ENCODE data around the gene SLC38A1. TPM values are rescaled to one million over a fixed set of nuclear protein-coding genes. Genes with fewer than 3 reads are reported as not detected.

SLC38A1 gene
- polyA plus RNA-seq, 6 donors from 2014 or later = 282 to 432 (median 343) TPM

DNA sequence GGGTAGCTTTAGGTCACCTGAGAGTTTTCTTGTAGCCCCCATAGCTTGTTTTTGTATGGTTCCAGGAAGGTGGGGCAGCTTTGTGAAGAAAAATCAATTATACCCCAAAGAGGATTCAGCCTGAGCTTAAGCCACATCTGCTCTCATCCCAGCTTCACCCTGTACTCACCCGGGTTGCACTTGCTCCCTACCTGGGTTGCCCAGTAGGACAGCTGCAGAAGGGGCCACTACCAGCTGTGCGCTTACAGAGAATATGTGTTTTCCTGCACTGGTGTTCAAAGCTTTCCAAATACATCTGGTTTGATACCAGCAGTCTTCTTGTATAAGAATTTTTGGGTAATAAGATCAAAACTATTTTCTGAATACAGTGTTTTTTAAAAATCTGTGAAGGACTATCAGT, 3.0 kb upstream of the SLC38A1 start:
- no peak for DNase-seq
- H3K27me3 Mint-ChIP-seq = no peaks in the 10 kb centered on the region
- H3K4me3 Mint-ChIP-seq = peak overlapping the region in 1 of 8 donors; percentile 42
- peaks cover 12 to 24% (median 14%) of the 10 kb centered on the region in 3 donors for H3K4me1 Mint-ChIP-seq
- peak overlapping the region in 3 of 6 donors; percentile 11 to 54 (median 39) for H3K27ac Mint-ChIP-seq
- H3K36me3 Mint-ChIP-seq = peaks cover 11 to 14% of the 10 kb centered on the region in 2 donors
- no peak for ATAC-seq (ENCODE audit: low read depth in 2 of 2)
- H3K9me3 Mint-ChIP-seq = peaks cover 0 to 1% (median 0%) of the 10 kb centered on the region in 7 donors

DNA sequence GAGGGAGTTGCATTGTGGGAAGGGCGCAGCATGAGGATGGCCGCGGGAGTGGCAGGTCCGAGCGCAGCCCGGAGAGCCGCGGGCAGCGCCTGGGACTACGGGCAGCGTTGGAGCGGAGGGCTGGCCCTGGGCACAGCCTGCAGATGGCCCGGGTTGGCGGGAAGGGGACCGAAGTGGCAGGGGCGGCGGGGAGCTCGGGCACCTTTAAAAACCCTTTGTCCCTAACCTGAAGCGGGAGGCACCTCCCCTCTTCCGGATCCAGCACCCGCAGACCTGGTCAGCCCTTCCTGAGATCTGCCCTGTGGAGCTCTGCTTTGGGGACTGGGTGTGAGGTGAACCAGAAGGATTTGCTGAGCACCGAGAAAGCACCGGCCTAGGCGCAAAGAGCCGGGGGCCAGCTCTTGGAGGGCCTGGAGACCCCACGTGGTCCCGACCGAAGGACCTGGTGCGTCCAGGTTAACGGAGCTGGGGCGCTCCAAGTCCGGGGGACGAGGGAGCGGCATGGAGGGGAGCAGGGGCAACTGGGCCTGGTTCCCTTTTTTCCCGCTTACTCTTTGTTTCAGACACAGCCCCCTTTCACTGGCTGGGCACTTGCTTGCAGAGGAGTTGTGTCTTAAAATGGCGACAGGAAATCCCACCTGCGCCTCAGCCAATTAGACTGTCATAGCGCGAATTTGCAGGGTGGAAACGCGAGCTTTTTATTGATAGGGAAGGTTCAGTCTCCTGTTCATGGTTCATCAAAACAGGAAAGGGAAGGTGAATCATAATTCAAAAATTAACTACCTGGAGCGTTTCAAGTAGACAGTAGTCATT, 792 bp upstream of the SLC38A1 start:
- no peak overlapping the region for H3K4me3 Mint-ChIP-seq
- ATAC-seq (ENCODE audit: low read depth in 2 of 2) (peak; percentile 11 to 13), DNase-seq (peak; percentile 71)
- H3K9me3 Mint-ChIP-seq = peaks cover 0 to 1% (median 0%) of the 10 kb centered on the region in 7 donors
- peaks cover 0 to 8% of the 10 kb centered on the region in 2 donors for H3K36me3 Mint-ChIP-seq
- H3K27me3 Mint-ChIP-seq = no peaks in the 10 kb centered on the region
- peaks cover 12 to 24% (median 14%) of the 10 kb centered on the region in 3 donors for H3K4me1 Mint-ChIP-seq
- H3K27ac Mint-ChIP-seq = no peak overlapping the region

DNA sequence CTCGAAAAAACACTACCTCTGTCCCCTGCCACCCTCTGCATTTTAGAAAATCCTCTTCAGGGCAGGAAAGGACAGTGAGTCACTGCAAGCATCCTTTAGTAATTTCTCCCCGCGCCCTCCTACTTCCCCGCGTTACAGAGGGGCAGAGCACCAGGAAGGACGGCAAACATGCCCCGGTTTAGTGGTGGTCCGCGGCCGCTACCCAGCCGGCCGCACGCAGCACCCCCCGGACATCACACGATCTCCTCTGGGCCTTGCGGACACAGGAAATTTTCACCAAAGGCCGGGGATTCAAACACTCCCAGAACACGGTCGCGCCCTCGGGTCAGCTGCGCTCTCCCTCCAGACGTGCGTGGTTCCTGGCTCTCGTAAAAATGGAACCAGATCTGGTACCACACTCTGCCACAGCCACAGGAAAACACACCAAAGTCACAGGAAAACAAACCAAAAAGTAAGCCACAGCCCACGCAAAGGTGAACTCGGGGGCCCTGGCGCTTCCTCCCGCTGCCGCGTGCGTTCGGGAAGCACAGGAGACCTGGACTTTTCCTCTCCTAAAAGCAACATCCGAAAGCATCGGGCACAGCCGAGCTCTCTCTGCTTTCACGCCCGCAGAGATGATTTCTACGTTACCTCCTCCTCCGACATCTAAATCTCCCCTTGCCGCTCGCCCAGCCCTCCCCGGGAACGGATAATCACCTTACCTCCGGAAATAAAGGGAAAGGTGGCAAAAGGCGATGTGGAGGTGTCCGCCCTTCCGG, 839 bp downstream of the SLC38A1 start:
- H3K4me1 Mint-ChIP-seq = peaks cover 12 to 37% (median 26%) of the 10 kb centered on the region in 3 donors
- peaks cover 0 to 1% (median 0%) of the 10 kb centered on the region in 7 donors for H3K9me3 Mint-ChIP-seq
- H3K27me3 Mint-ChIP-seq = no peaks in the 10 kb centered on the region
- H3K36me3 Mint-ChIP-seq = peaks cover 0 to 8% of the 10 kb centered on the region in 2 donors
- ATAC-seq (ENCODE audit: low read depth in 2 of 2) = peak in 1 of 2 donors; percentile 0
- H3K27ac Mint-ChIP-seq = no peak overlapping the region
- H3K4me3 Mint-ChIP-seq = no peak overlapping the region
- peak; percentile 41 for DNase-seq

DNA sequence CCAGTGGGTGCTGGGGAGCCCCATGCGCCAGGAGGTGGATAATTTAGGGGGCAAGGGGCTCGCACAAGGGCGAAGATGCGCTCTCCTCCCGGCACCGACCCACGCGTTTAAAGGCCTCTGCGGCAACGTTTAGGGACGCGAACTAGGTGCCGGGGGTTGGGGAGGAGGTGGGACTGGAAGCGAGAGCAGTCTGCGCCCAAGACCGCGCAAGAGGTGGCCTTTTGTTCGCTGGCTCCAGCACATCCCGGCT, 1.3 kb downstream of the SLC38A1 start:
- no peak for DNase-seq
- no peak for ATAC-seq (ENCODE audit: low read depth in 2 of 2)
- Mint-ChIP-seq H3K4me3 (no peak overlapping the region), H3K4me1 (peaks cover 12 to 42% (median 31%) of the 10 kb centered on the region in 3 donors), H3K36me3 (peaks cover 0 to 8% of the 10 kb centered on the region in 2 donors), H3K9me3 (peaks cover 0 to 1% (median 0%) of the 10 kb centered on the region in 7 donors), H3K27me3 (no peaks in the 10 kb centered on the region), H3K27ac (no peak overlapping the region)

DNA sequence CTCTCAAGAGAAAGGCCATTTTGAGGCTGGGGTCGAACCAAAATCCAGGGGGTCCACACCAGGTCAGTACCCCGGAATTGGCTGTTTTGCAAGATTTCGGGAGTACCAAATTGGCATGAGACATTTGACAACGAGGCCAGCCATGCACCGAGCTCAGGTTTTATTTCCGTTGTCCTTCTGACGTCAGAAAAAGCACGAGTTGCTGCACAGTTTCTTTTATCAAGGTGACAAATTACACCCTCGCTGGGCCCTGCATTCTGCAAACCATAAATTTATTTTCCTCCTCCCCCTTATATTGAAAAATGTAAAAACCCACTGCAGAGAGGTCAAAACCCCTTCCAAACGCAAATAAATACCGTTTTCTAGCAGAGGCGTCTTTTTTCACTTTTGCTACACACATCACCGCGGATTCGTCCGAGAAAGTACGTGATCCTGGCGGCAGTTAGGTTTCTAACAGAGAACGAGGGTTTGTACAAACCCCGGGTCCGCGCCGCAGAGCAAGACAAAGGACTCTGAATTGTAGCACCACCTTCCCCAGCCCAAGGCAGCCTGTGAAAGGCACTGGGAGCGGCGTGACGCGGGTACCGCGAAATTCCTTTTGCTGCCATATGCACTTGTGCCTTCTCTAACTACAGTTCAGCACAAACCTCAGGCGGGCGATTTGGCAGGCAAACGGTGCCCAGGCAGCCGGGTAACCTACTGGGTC, 1.8 kb downstream of the SLC38A1 start:
- peak; percentile 53 for ATAC-seq (ENCODE audit: low read depth in 2 of 2)
- Mint-ChIP-seq H3K36me3 (peaks cover 0 to 8% of the 10 kb centered on the region in 2 donors), H3K9me3 (peaks cover 0 to 1% (median 0%) of the 10 kb centered on the region in 7 donors), H3K27me3 (no peaks in the 10 kb centered on the region), H3K4me3 (no peak overlapping the region), H3K4me1 (peaks cover 14 to 40% (median 32%) of the 10 kb centered on the region in 3 donors), H3K27ac (no peak overlapping the region)
- peak; percentile 82 for DNase-seq

DNA sequence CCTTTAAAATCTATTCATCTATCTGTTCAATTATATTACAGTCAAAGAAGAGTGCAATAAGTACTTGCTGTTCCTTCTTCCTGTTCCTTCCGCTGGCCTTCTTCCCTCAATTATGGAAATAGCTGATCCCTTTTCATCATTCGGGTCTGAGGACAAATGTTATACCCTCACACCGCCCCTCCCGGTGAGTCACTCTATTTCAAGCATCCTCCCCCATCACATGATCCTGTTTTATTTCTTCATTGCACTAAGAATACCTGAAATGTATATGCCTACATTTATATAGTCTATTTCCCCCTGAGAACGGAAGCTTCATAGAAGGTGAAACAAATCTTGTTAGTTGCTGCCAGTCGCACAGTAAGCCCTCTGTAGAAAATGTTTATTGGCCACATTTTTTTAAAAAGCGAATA, 2.5 kb downstream of the SLC38A1 start:
- Mint-ChIP-seq H3K9me3 (peaks cover 0 to 1% (median 0%) of the 10 kb centered on the region in 7 donors), H3K4me3 (no peak overlapping the region), H3K27me3 (no peaks in the 10 kb centered on the region), H3K4me1 (peaks cover 20 to 38% (median 34%) of the 10 kb centered on the region in 3 donors), H3K36me3 (peaks cover 0 to 8% of the 10 kb centered on the region in 2 donors), H3K27ac (no peak overlapping the region)
- DNase-seq = peak; percentile 59
- peak; percentile 15 for ATAC-seq (ENCODE audit: low read depth in 2 of 2)

DNA sequence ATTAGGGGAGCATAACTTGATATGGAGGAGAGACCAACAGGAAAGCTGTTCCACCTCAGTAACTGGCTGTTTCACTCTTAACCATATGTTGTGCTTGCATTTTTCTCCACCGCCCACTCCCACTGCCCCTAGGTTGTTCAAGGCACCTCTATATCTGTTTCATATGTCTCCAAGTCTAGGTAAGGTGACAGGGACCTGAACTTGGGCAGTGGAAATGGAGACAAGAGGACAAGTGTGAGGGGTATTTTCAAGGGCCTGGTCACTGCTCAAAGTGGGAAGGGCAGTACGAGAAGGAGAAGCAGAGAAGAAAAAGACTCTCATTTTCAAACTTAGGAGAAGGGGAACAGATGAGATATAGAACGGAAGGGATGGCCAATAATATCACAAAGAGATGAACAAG, 3.1 kb downstream of the SLC38A1 start:
- DNase-seq (no peak), ATAC-seq (ENCODE audit: low read depth in 2 of 2) (no peak)
- peaks cover 21 to 39% (median 28%) of the 10 kb centered on the region in 3 donors for H3K4me1 Mint-ChIP-seq
- no peaks in the 10 kb centered on the region for H3K27me3 Mint-ChIP-seq
- no peak overlapping the region for H3K4me3 Mint-ChIP-seq
- peaks cover 0 to 1% (median 0%) of the 10 kb centered on the region in 7 donors for H3K9me3 Mint-ChIP-seq
- no peak overlapping the region for H3K27ac Mint-ChIP-seq
- H3K36me3 Mint-ChIP-seq = peaks cover 0 to 8% of the 10 kb centered on the region in 2 donors

DNA sequence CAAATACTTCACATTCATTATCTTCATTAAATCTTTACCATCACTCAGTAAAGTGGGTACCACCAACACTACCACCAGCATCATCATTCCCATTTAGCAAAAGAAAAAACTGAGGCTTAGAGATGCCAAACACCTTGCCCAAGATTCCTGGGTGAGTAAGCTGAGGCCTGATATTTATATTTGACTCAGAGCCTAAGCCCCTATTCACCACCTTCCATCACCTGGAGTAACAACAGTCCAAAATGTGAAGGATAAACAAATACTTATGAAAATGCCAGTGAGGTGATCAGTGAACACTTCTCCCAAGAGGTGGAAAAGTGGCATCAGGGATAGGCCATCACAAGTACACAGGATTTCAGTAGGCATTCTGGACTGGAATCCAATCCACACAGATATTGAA, 3.7 kb downstream of the SLC38A1 start:
- no peak overlapping the region for H3K4me3 Mint-ChIP-seq

DNA sequence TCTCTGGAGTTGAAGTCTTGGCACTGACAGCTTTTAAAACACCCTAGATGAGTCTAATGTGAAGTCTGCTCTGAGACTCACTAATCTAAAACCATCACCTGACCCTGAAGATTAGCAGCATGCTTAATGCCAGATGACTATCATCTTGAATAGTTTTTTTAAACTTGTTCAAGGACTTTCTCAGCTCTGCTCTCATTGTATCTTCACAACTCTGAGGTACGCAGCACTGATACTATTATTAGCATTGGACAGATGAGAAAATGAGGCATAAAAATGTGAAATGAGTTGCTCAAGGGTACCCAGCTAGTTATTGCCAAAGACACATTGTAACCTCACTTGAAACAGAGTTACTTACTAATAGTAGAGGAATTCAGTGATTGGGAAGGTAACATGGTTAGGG, 4.8 kb downstream of the SLC38A1 start:
- H3K27ac Mint-ChIP-seq = peak overlapping the region in 4 of 6 donors; percentile 13 to 91 (median 72)
- H3K4me1 Mint-ChIP-seq = peaks cover 14 to 29% (median 19%) of the 10 kb centered on the region in 3 donors
- H3K4me3 Mint-ChIP-seq = peak overlapping the region in 6 of 8 donors; percentile 40 to 80 (median 52)
- ATAC-seq (ENCODE audit: low read depth in 2 of 2) (no peak), DNase-seq (no peak)
- H3K27me3 Mint-ChIP-seq = no peaks in the 10 kb centered on the region
- H3K36me3 Mint-ChIP-seq = peaks cover 0 to 6% of the 10 kb centered on the region in 2 donors
- peaks cover 0 to 1% (median 0%) of the 10 kb centered on the region in 7 donors for H3K9me3 Mint-ChIP-seq

More for the DNA sequence above, 3.7 kb downstream of the SLC38A1 start:
- DNase-seq = no peak
- Mint-ChIP-seq H3K9me3 (peaks cover 0 to 1% (median 0%) of the 10 kb centered on the region in 7 donors), H3K36me3 (peaks cover 0 to 8% of the 10 kb centered on the region in 2 donors), H3K4me1 (peaks cover 17 to 36% (median 22%) of the 10 kb centered on the region in 3 donors), H3K27me3 (no peaks in the 10 kb centered on the region), H3K27ac (no peak overlapping the region)
- ATAC-seq (ENCODE audit: low read depth in 2 of 2) = no peak

DNA sequence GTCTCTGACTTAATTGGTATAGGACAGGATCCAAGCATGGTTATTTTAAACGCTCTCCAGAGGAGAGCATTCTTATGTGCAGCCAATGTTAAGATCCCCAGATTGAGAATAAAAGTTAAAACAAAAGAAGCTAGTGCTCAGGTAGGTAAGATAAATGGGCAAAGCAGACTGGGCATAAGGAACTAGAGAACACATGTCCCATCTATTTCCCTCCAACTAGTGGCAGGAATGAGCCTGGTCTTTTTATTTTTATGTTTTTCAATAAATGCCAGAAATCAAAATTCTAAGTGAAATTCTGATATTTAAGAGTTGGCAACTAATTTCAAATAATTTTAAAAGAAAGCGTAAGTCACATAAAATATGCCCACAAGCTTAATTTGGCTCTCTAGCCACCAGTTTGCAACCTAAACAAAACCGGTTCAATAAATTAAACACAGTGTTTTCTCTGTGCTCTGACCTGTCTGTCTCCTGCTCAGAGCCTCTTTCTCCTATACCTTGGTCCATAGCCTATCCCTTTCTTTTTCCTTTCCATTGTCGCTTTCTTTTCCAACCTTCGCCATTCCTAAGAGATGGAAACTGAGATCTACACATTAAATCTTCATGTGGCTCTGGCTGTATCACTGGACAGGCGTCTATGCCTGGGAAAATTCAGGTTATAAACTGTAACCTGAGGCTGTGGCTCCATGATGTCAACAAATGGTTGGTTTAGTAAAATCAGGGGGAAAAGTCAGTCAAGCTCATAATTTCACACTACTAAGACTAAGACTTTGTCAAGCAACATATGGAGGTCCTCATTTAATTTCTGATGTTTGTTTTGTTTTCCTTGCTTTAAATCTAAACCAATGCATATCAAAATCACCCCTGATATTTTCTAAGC, 5.5 kb downstream of the SLC38A1 start:
- Mint-ChIP-seq H3K36me3 (no peaks in the 10 kb centered on the region), H3K4me1 (peaks cover 9 to 26% (median 25%) of the 10 kb centered on the region in 3 donors), H3K27me3 (no peaks in the 10 kb centered on the region), H3K4me3 (peak overlapping the region in 7 of 8 donors; percentile 34 to 80 (median 48)), H3K27ac (peak overlapping the region in 4 of 6 donors; percentile 62 to 91 (median 79)), H3K9me3 (peaks cover 0 to 1% (median 0%) of the 10 kb centered on the region in 7 donors)
- ATAC-seq (ENCODE audit: low read depth in 2 of 2) = no peak
- no peak for DNase-seq

DNA sequence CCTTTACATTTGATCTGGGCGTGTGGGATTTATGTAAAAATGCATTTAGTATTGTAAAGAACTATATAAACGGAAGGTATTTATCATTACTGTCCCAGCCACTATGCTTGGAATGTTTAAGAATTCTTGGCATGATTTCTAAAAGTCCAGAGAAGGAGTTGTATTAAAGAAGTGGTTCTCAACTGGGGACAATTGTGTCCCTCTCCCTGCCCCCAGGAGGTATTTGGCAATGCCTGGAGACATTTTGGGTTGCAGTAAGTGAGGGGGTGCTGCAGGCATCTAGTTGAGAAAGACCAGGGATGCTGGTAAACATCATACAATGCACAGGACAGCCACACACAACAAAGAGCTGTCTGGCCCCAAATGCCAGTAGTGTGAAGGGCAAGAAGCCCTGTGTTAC, 7.2 kb downstream of the SLC38A1 start:
- Mint-ChIP-seq H3K36me3 (peaks cover 3 to 5% of the 10 kb centered on the region in 2 donors), H3K4me1 (peaks cover 22 to 42% (median 36%) of the 10 kb centered on the region in 3 donors), H3K9me3 (no peaks in the 10 kb centered on the region), H3K27me3 (no peaks in the 10 kb centered on the region), H3K4me3 (peak overlapping the region in 4 of 8 donors; percentile 2 to 65 (median 40)), H3K27ac (peak overlapping the region in 5 of 6 donors; percentile 13 to 84 (median 74))
- DNase-seq (no peak), ATAC-seq (ENCODE audit: low read depth in 2 of 2) (no peak)

DNA sequence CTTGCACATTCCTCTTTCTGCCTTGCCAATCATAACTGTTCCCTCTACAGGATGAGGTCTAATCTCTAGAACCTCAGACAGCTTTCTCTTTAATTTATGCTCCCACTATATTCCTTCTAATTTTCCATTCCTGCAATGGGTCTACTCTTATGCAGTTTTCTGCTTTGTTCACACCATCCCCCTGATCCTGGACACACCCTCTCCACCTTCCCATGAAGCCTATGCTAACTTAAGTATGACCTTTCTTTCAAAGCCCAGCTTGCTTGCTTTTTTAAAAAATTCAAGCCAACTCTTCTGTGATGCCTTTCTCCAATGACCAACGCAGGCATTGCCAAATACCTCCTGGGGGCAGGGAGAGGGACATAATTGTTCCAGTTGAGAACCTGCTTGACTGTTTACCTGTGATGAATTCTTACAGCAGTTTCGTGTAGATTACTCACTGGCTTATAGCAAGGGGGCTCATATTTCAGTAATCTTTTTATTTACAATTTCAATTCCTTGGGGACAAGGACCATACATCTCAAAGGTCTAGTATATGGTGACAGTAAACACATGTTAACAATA, 7.8 kb downstream of the SLC38A1 start:
- Mint-ChIP-seq H3K9me3 (no peaks in the 10 kb centered on the region), H3K27ac (peak overlapping the region in 2 of 6 donors; percentile 13 to 74), H3K4me1 (peaks cover 28 to 47% (median 40%) of the 10 kb centered on the region in 3 donors), H3K4me3 (no peak overlapping the region), H3K27me3 (no peaks in the 10 kb centered on the region), H3K36me3 (peaks cover 4 to 11% of the 10 kb centered on the region in 2 donors)
- ATAC-seq (ENCODE audit: low read depth in 2 of 2) (no peak), DNase-seq (no peak)
